Measurements from ENCODE around the gene SNX27. TPM values are rescaled to one million over a fixed set of nuclear protein-coding genes. Genes with fewer than 3 reads are reported as not detected.

SNX27 gene
- polyA plus RNA-seq, 4 donors = 4.3 to 19.2 (median 7.0) TPM

DNA sequence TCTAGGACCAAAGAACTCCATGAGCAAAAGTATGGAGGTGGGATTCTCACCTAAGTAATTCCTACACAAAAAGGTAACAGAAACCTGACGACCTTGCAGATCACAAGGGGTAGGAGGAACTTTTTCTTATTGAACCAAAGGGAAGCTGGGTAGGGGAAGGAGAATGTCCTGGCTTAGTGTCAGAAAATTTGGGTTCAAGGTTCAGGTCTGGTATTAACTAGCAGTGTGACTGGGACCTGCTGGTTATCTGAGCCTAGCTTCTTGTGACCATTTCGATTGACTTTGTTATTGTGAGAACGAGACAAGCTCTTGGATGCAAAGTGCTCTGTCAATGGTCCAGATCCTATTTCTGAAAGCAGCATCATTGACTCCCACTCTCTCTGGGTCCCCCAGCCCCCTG is 5.0 kb upstream of the SNX27 start:
- H3K9me3 ChIP-seq (ENCODE audit: control insufficient read depth in 2 of 2, insufficient read depth in 1 of 2, low read depth in 1 of 2, low read length in 1 of 2) = no peaks in the 10 kb centered on the region
- FAIRE-seq = no peak
- H3K36me3 ChIP-seq (ENCODE audit: control insufficient read depth in 3 of 3, insufficient read depth in 2 of 3, low read depth in 1 of 3, low read length in 3 of 3) = no peaks in the 10 kb centered on the region
- 16 to 55% (median 32%) methylated on average over 3 of the region's 3 CpGs for WGBS, 3 donors
- no peak overlapping the region for H3K4me3 ChIP-seq (ENCODE audit: low read depth in 1 of 3, low read length in 3 of 3)
- no peaks in the 10 kb centered on the region for H3K27me3 ChIP-seq (ENCODE audit: control insufficient read depth in 3 of 3, insufficient read depth in 3 of 3, low read length in 3 of 3)
- DNase-seq = peak; percentile 64 to 86
- H3K4me1 ChIP-seq (ENCODE audit: control insufficient read depth in 3 of 3, insufficient read depth in 2 of 3, low read depth in 1 of 3, low read length in 2 of 3) = peaks cover 3 to 26% (median 4%) of the 10 kb centered on the region in 3 donors
- peak overlapping the region; percentile 21 to 87 (median 79) for H3K27ac ChIP-seq (ENCODE audit: low read depth in 1 of 3, low read length in 2 of 3)

DNA sequence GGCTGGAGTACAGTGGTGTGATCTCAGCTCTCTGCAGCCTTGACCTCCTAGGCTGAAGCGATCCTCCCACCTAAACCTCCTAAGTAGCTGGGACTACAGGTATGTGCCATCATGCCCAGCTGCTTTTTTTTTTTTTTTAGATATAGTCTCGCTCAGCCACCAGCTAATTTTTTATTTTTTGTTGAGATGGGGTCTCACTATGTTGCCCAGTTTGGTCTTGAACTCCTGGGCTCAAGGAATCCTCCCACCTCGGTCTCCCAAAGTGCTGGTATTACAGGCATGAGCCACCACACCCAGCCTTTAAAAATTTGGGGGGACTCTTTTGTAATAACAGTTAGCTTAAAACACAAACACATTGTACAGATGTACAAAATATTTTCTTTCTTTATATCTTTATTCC is 1.7 kb upstream of the SNX27 start:
- Histone ChIP-seq H3K4me1 (ENCODE audit: control insufficient read depth in 3 of 3, insufficient read depth in 2 of 3, low read depth in 1 of 3, low read length in 2 of 3) (peaks cover 7 to 29% (median 9%) of the 10 kb centered on the region in 3 donors), H3K4me3 (ENCODE audit: low read depth in 1 of 3, low read length in 3 of 3) (no peak overlapping the region), H3K36me3 (ENCODE audit: control insufficient read depth in 3 of 3, insufficient read depth in 2 of 3, low read depth in 1 of 3, low read length in 3 of 3) (peaks cover 0 to 2% (median 0%) of the 10 kb centered on the region in 3 donors), H3K27ac (ENCODE audit: low read depth in 1 of 3, low read length in 2 of 3) (no peak overlapping the region), H3K27me3 (ENCODE audit: control insufficient read depth in 3 of 3, insufficient read depth in 3 of 3, low read length in 3 of 3) (no peaks in the 10 kb centered on the region), H3K9me3 (ENCODE audit: control insufficient read depth in 2 of 2, insufficient read depth in 1 of 2, low read depth in 1 of 2, low read length in 1 of 2) (no peaks in the 10 kb centered on the region)
- FAIRE-seq = no peak
- no peak for DNase-seq
- 93 to 97% (median 96%) methylated on average over 3 of the region's 3 CpGs for WGBS, 3 donors

DNA sequence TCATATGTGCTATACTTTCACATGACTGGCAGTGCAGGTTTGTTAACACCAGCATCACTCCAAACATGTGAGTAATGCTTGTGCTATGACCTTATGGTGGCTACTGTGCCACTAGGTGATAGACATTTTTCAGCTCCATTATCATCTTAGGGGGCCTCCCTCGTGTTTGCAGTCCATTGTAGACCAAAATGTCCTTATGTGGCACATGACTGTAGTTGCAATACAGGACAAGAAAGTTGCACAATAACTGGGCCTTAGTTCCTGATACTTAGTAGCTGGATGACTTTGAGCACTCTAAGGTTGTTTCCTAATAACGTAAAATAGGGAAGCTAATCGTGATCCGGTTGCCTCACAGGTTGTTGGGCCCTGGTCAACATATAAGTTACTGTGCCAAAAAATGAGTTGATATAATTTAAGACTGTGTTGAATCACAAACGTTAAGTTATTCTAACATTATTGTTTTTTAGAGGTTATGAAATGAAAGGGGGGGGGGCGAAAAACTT is 511 bp upstream of the SNX27 start:
- FAIRE-seq (no peak), DNase-seq (peak; percentile 51 to 92)
- 5 to 13% (median 12%) methylated on average over 6 of the region's 6 CpGs for WGBS, 3 donors
- Histone ChIP-seq H3K36me3 (ENCODE audit: control insufficient read depth in 3 of 3, insufficient read depth in 2 of 3, low read depth in 1 of 3, low read length in 3 of 3) (peaks cover 0 to 2% (median 0%) of the 10 kb centered on the region in 3 donors), H3K27me3 (ENCODE audit: control insufficient read depth in 3 of 3, insufficient read depth in 3 of 3, low read length in 3 of 3) (no peaks in the 10 kb centered on the region), H3K9me3 (ENCODE audit: control insufficient read depth in 2 of 2, insufficient read depth in 1 of 2, low read depth in 1 of 2, low read length in 1 of 2) (no peaks in the 10 kb centered on the region), H3K27ac (ENCODE audit: low read depth in 1 of 3, low read length in 2 of 3) (peak overlapping the region in 2 of 3 donors; percentile 84 to 92), H3K4me3 (ENCODE audit: low read depth in 1 of 3, low read length in 3 of 3) (peak overlapping the region in 1 of 3 donors; percentile 74), H3K4me1 (ENCODE audit: control insufficient read depth in 3 of 3, insufficient read depth in 2 of 3, low read depth in 1 of 3, low read length in 2 of 3) (peaks cover 7 to 25% (median 9%) of the 10 kb centered on the region in 3 donors)

DNA sequence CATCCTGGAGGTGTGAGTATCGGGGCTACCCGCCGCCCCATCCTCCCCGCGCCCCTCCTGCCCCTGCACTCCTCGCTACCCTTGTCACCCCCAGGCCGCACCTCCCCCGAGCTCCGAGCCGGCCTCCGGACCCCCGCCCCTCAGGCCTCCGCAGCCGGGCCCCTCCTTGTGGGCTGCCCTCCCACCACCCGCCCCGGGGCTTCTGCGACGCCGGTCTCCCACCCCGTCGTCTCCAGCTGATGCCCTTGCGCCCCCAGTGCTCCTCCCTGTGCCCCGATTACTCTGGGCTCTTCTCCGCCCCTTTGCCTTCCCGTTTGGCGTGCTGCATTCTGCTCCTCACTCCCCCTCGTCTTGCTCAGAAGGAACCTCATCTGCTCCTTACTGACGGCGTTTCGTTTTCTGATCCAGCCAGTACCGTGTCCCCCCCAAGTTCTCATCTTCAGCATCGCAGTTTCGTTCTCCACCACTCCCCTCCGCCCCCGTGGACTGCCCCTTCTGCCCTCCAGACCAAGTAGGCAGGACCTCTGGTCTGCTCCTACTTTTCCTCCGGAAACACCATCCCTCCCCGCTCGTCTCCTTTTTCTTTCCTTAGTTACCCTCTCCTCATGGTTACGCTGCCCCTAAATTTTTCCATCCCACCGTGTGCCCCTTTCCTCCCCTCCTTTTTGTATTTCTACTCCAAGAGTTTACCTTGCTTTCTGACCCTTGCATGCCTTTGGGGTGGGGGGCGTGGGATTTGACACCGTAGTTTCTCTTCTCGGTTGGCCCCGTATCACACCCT is 841 bp downstream of the SNX27 start:
- DNase-seq (peak in 1 of 2 donors; percentile 65), FAIRE-seq (no peak)
- 1 to 4% (median 2%) methylated on average over 31 to 44 of the region's 44 CpGs for WGBS, 3 donors
- Histone ChIP-seq H3K27me3 (ENCODE audit: control insufficient read depth in 3 of 3, insufficient read depth in 3 of 3, low read length in 3 of 3) (no peaks in the 10 kb centered on the region), H3K4me3 (ENCODE audit: low read depth in 1 of 3, low read length in 3 of 3) (peak overlapping the region; percentile 74 to 92 (median 85)), H3K4me1 (ENCODE audit: control insufficient read depth in 3 of 3, insufficient read depth in 2 of 3, low read depth in 1 of 3, low read length in 2 of 3) (peaks cover 6 to 12% (median 9%) of the 10 kb centered on the region in 3 donors), H3K36me3 (ENCODE audit: control insufficient read depth in 3 of 3, insufficient read depth in 2 of 3, low read depth in 1 of 3, low read length in 3 of 3) (peaks cover 0 to 4% (median 0%) of the 10 kb centered on the region in 3 donors), H3K9me3 (ENCODE audit: control insufficient read depth in 2 of 2, insufficient read depth in 1 of 2, low read depth in 1 of 2, low read length in 1 of 2) (no peaks in the 10 kb centered on the region), H3K27ac (ENCODE audit: low read depth in 1 of 3, low read length in 2 of 3) (peak overlapping the region in 2 of 3 donors; percentile 84 to 92)

DNA sequence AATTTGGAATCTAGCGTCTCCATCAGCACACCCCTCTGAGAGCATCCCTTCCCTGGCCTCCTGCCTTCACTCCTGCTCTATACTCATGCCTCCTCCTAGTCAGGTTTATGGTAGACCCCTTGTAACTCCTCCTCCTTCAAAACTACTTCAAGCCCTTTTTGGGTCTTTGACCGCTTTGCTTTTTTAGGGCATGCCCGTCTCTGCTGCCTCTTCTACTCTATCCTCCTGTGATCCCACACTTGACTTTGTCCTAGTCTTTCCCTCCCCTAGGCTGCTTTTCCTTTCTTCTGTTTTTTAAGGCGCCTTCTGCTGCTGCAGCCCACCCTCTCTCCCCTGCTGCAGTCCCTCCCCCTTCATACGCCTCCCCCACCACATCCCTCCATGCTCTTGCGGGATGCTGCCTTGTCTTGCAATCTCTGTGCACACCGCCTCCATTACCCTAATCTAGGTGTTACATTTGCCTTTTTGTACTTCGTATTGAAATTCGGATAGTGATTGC is 1.5 kb downstream of the SNX27 start:
- DNase-seq = no peak
- Histone ChIP-seq H3K27me3 (ENCODE audit: control insufficient read depth in 3 of 3, insufficient read depth in 3 of 3, low read length in 3 of 3) (no peaks in the 10 kb centered on the region), H3K4me1 (ENCODE audit: control insufficient read depth in 3 of 3, insufficient read depth in 2 of 3, low read depth in 1 of 3, low read length in 2 of 3) (peaks cover 6 to 13% (median 9%) of the 10 kb centered on the region in 3 donors), H3K9me3 (ENCODE audit: control insufficient read depth in 2 of 2, insufficient read depth in 1 of 2, low read depth in 1 of 2, low read length in 1 of 2) (no peaks in the 10 kb centered on the region), H3K27ac (ENCODE audit: low read depth in 1 of 3, low read length in 2 of 3) (peak overlapping the region in 1 of 3 donors; percentile 29), H3K4me3 (ENCODE audit: low read depth in 1 of 3, low read length in 3 of 3) (peak overlapping the region in 2 of 3 donors; percentile 74 to 85), H3K36me3 (ENCODE audit: control insufficient read depth in 3 of 3, insufficient read depth in 2 of 3, low read depth in 1 of 3, low read length in 3 of 3) (peaks cover 0 to 4% (median 0%) of the 10 kb centered on the region in 3 donors)
- no peak for FAIRE-seq
- WGBS, 3 donors = 48 to 57% (median 52%) methylated on average over 9 of the region's 9 CpGs

DNA sequence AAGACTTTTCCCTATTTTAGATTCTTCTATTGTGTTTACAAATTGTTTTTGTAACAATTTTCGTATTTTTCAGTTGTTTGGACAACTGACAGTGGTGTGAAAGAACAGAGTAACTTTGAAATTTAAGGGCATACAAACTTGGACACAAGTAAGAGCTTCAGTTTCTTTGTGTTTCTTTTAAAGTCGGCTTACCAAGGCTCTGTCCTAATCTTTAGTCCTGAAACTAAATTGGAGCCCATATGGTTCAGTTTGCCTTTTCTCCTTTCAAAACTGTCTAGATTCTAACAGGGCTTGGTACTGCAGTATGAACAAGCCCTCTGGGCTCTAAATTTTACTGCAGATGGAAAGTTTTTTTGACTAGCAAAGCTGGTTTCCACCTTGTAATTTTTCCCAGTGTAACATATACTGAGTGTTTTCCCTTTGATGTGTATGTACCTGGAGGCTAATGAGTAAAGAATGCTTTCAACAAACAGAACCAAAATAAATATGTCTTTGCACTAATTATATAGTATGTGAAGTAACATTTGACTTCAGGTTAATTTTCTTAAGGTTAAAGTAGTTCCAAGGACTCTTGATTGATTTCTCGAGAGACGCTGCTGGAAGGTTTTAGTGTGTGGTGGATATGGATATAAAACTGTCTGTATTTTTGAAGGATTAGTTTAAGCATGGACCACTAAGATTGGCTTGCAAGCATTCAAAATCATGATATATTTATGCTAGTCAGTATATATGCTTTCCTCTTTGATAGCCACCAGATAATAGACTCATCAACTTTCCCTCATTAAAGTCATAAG is 4.1 kb downstream of the SNX27 start:
- H3K27me3 ChIP-seq (ENCODE audit: control insufficient read depth in 3 of 3, insufficient read depth in 3 of 3, low read length in 3 of 3) = no peaks in the 10 kb centered on the region
- H3K27ac ChIP-seq (ENCODE audit: low read depth in 1 of 3, low read length in 2 of 3) = no peak overlapping the region
- H3K4me3 ChIP-seq (ENCODE audit: low read depth in 1 of 3, low read length in 3 of 3) = no peak overlapping the region
- WGBS, 3 donors = 74 to 82% (median 80%) methylated on average over 4 of the region's 4 CpGs
- peaks cover 8 to 25% (median 19%) of the 10 kb centered on the region in 3 donors for H3K4me1 ChIP-seq (ENCODE audit: control insufficient read depth in 3 of 3, insufficient read depth in 2 of 3, low read depth in 1 of 3, low read length in 2 of 3)
- no peak for DNase-seq
- H3K9me3 ChIP-seq (ENCODE audit: control insufficient read depth in 2 of 2, insufficient read depth in 1 of 2, low read depth in 1 of 2, low read length in 1 of 2) = no peaks in the 10 kb centered on the region
- no peak for FAIRE-seq
- H3K36me3 ChIP-seq (ENCODE audit: control insufficient read depth in 3 of 3, insufficient read depth in 2 of 3, low read depth in 1 of 3, low read length in 3 of 3) = peaks cover 0 to 4% (median 0%) of the 10 kb centered on the region in 3 donors

DNA sequence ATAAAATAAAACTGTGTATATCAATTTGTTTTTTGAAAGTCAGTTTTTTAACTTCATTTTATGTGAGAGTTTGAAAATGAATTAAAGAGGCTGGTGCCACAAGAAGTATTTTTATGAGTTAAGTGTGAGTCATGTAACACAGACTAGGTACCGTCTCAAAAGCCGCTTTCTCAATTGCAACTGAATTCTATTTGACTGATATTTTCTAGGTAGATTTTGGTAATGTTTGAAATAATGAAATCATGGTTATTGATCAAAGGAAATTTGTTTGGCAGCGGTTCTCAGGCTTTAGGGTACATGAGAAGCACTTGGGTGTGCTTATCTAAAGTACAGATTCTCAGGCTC is 4.6 kb downstream of the SNX27 start:
- Histone ChIP-seq H3K4me1 (ENCODE audit: control insufficient read depth in 3 of 3, insufficient read depth in 2 of 3, low read depth in 1 of 3, low read length in 2 of 3) (peaks cover 8 to 25% (median 19%) of the 10 kb centered on the region in 3 donors), H3K36me3 (ENCODE audit: control insufficient read depth in 3 of 3, insufficient read depth in 2 of 3, low read depth in 1 of 3, low read length in 3 of 3) (peaks cover 0 to 4% (median 0%) of the 10 kb centered on the region in 3 donors), H3K27me3 (ENCODE audit: control insufficient read depth in 3 of 3, insufficient read depth in 3 of 3, low read length in 3 of 3) (no peaks in the 10 kb centered on the region), H3K27ac (ENCODE audit: low read depth in 1 of 3, low read length in 2 of 3) (no peak overlapping the region), H3K9me3 (ENCODE audit: control insufficient read depth in 2 of 2, insufficient read depth in 1 of 2, low read depth in 1 of 2, low read length in 1 of 2) (no peaks in the 10 kb centered on the region), H3K4me3 (ENCODE audit: low read depth in 1 of 3, low read length in 3 of 3) (no peak overlapping the region)
- 57 to 74% (median 58%) methylated on average over 3 of the region's 3 CpGs for WGBS, 3 donors
- FAIRE-seq = no peak
- no peak for DNase-seq

DNA sequence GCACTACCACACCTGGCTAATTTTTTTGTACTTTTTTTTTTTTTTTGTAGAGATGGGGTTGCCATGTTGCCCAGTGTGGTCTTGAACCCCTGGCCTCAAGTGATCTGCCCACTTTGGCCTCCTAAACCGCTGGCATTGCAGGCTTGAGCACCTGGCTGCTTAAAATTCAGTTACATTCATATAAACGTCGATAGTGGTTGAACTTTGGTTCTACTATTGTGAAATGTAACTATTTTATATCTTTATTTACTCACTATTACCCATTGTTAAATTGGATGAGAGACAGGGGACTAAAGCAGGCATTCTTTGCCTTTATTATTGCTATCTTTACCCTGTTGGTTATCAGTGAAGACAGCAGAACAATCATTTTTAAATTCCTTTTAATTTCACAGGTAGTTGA is 6.2 kb downstream of the SNX27 start:
- FAIRE-seq (no peak), DNase-seq (peak; percentile 56 to 71)
- Histone ChIP-seq H3K27ac (ENCODE audit: low read depth in 1 of 3, low read length in 2 of 3) (no peak overlapping the region), H3K36me3 (ENCODE audit: control insufficient read depth in 3 of 3, insufficient read depth in 2 of 3, low read depth in 1 of 3, low read length in 3 of 3) (peaks cover 0 to 8% (median 0%) of the 10 kb centered on the region in 3 donors), H3K9me3 (ENCODE audit: control insufficient read depth in 2 of 2, insufficient read depth in 1 of 2, low read depth in 1 of 2, low read length in 1 of 2) (no peaks in the 10 kb centered on the region), H3K4me3 (ENCODE audit: low read depth in 1 of 3, low read length in 3 of 3) (no peak overlapping the region), H3K4me1 (ENCODE audit: control insufficient read depth in 3 of 3, insufficient read depth in 2 of 3, low read depth in 1 of 3, low read length in 2 of 3) (peaks cover 8 to 25% (median 19%) of the 10 kb centered on the region in 3 donors), H3K27me3 (ENCODE audit: control insufficient read depth in 3 of 3, insufficient read depth in 3 of 3, low read length in 3 of 3) (no peaks in the 10 kb centered on the region)
- WGBS, 3 donors = 11 to 69% (median 38%) methylated on average over 3 of the region's 3 CpGs

All from small intestine (tissue), 7 donors.